ENCODE results near the gene NCAPG2. TPM values are rescaled to one million over a fixed set of nuclear protein-coding genes. Genes with fewer than 3 reads are reported as not detected.

Gene NCAPG2
- total RNA-seq, 1 donor from 2014 or later: 46.1 TPM

GRCh38 chr7:158620839-158621441 lies 83.7 kb downstream of the NCAPG2 start:
- Mint-ChIP-seq H3K4me3 (no peak overlapping the region), H3K27ac (no peak overlapping the region), H3K36me3 (peaks cover 12% of the 10 kb centered on the region), H3K27me3 (no peaks in the 10 kb centered on the region), H3K4me1 (ENCODE audit: unreplicated experiment) (peaks cover 6% of the 10 kb centered on the region), H3K9me3 (no peaks in the 10 kb centered on the region)
- DNase-seq (ENCODE audit: extremely low spot score, unreplicated experiment): no peak
- TF ChIP-seq, protein P1, sequence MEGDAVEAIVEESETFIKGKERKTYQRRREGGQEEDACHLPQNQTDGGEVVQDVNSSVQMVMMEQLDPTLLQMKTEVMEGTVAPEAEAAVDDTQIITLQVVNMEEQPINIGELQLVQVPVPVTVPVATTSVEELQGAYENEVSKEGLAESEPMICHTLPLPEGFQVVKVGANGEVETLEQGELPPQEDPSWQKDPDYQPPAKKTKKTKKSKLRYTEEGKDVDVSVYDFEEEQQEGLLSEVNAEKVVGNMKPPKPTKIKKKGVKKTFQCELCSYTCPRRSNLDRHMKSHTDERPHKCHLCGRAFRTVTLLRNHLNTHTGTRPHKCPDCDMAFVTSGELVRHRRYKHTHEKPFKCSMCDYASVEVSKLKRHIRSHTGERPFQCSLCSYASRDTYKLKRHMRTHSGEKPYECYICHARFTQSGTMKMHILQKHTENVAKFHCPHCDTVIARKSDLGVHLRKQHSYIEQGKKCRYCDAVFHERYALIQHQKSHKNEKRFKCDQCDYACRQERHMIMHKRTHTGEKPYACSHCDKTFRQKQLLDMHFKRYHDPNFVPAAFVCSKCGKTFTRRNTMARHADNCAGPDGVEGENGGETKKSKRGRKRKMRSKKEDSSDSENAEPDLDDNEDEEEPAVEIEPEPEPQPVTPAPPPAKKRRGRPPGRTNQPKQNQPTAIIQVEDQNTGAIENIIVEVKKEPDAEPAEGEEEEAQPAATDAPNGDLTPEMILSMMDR (conservative IDR thresholded peaks at IDR 0.05): no peak

- no peak for DNase-seq (ENCODE audit: extremely low spot score, unreplicated experiment)
- Mint-ChIP-seq H3K36me3 (peaks cover 9% of the 10 kb centered on the region), H3K27me3 (no peaks in the 10 kb centered on the region), H3K9me3 (no peaks in the 10 kb centered on the region), H3K4me3 (no peak overlapping the region), H3K27ac (no peak overlapping the region), H3K4me1 (ENCODE audit: unreplicated experiment) (peaks cover 6% of the 10 kb centered on the region)
- TF ChIP-seq, protein P1 (conservative IDR thresholded peaks at IDR 0.05): no peak
These were observed 84.2 kb downstream of the NCAPG2 start for GRCh38 chr7:158620418-158620817.

GRCh38 chr7:158618745-158619140 lies 85.9 kb downstream of the NCAPG2 start:
- H3K36me3 Mint-ChIP-seq: peaks cover 7% of the 10 kb centered on the region
- no peak overlapping the region for H3K4me3 Mint-ChIP-seq
- H3K27ac Mint-ChIP-seq: no peak overlapping the region
- no peaks in the 10 kb centered on the region for H3K9me3 Mint-ChIP-seq
- H3K4me1 Mint-ChIP-seq (ENCODE audit: unreplicated experiment): peaks cover 6% of the 10 kb centered on the region
- TF ChIP-seq, protein P1 (conservative IDR thresholded peaks at IDR 0.05): no peak
- DNase-seq (ENCODE audit: extremely low spot score, unreplicated experiment): no peak
- H3K27me3 Mint-ChIP-seq: no peaks in the 10 kb centered on the region

- Mint-ChIP-seq H3K4me1 (ENCODE audit: unreplicated experiment) (peaks cover 6% of the 10 kb centered on the region), H3K27ac (no peak overlapping the region), H3K36me3 (peaks cover 3% of the 10 kb centered on the region), H3K27me3 (no peaks in the 10 kb centered on the region), H3K9me3 (no peaks in the 10 kb centered on the region), H3K4me3 (no peak overlapping the region)
- TF ChIP-seq, protein P1 (conservative IDR thresholded peaks at IDR 0.05): no peak
- no peak for DNase-seq (ENCODE audit: extremely low spot score, unreplicated experiment)
These were observed 86.9 kb downstream of the NCAPG2 start for GRCh38 chr7:158617737-158618128.

GRCh38 chr7:158616050-158616449 lies 88.6 kb downstream of the NCAPG2 start:
- peaks cover 6% of the 10 kb centered on the region for H3K4me1 Mint-ChIP-seq (ENCODE audit: unreplicated experiment)
- no peaks in the 10 kb centered on the region for H3K36me3 Mint-ChIP-seq
- no peak overlapping the region for H3K27ac Mint-ChIP-seq
- H3K9me3 Mint-ChIP-seq: no peaks in the 10 kb centered on the region
- TF ChIP-seq, protein P1 (conservative IDR thresholded peaks at IDR 0.05): no peak
- no peak overlapping the region for H3K4me3 Mint-ChIP-seq
- no peaks in the 10 kb centered on the region for H3K27me3 Mint-ChIP-seq
- DNase-seq (ENCODE audit: extremely low spot score, unreplicated experiment): no peak

- Mint-ChIP-seq H3K4me1 (ENCODE audit: unreplicated experiment) (peaks cover 6% of the 10 kb centered on the region), H3K27ac (no peak overlapping the region), H3K36me3 (no peaks in the 10 kb centered on the region), H3K9me3 (no peaks in the 10 kb centered on the region), H3K4me3 (no peak overlapping the region), H3K27me3 (no peaks in the 10 kb centered on the region)
- no peak for DNase-seq (ENCODE audit: extremely low spot score, unreplicated experiment)
- TF ChIP-seq, protein P1 (conservative IDR thresholded peaks at IDR 0.05): no peak
These were observed 89.9 kb downstream of the NCAPG2 start for GRCh38 chr7:158614700-158615099.

Data from type B pancreatic cell (in vitro differentiated cells).